CD4-positive, alpha-beta T cell treated with Interferon gamma for 1 hour (primary cell): ENCODE measurements around the gene SLC38A5.

Experiments
- DNase-seq: peaks from one replicate; pipeline ENCODE4 v3.0.0-alpha.2; 2020

Gene SLC38A5

GRCh38 chrX:48490661-48491060 is 20.6 kb upstream of the SLC38A5 start:
- no peak for DNase-seq

GRCh38 chrX:48489892-48490291 is 19.8 kb upstream of the SLC38A5 start:
- no peak for DNase-seq

GRCh38 chrX:48489296-48489695 is 19.2 kb upstream of the SLC38A5 start:
- no peak for DNase-seq

GRCh38 chrX:48488034-48488433 is 18.0 kb upstream of the SLC38A5 start:
- DNase-seq, result no peak

GRCh38 chrX:48487362-48487798 is 17.3 kb upstream of the SLC38A5 start:
- peak; percentile 37 for DNase-seq

- DNase-seq, result no peak
Measured at GRCh38 chrX:48482526-48482925, 12.5 kb upstream of the SLC38A5 start.

- no peak for DNase-seq
Measured at GRCh38 chrX:48480583-48480982, 10.5 kb upstream of the SLC38A5 start.

GRCh38 chrX:48480142-48480541 is 10.1 kb upstream of the SLC38A5 start:
- DNase-seq, result no peak

- no peak for DNase-seq
Measured at GRCh38 chrX:48478806-48479205, 8.7 kb upstream of the SLC38A5 start.

GRCh38 chrX:48477960-48478755 is 8.1 kb upstream of the SLC38A5 start:
- no peak for DNase-seq

GRCh38 chrX:48476919-48477318 is 6.9 kb upstream of the SLC38A5 start:
- no peak for DNase-seq

GRCh38 chrX:48475774-48476577 is 5.9 kb upstream of the SLC38A5 start, which contains the start of gene FTSJ1:
Gene FTSJ1 (plus strand): TSS chrX:48476199. CDS start chrX:48478048, 1,849 bp downstream.
- peak; percentile 94 for DNase-seq

- no peak for DNase-seq
Measured at GRCh38 chrX:48475296-48475695, 5.2 kb upstream of the SLC38A5 start.

- no peak for DNase-seq
Measured at GRCh38 chrX:48474581-48474980, 4.5 kb upstream of the SLC38A5 start.

- DNase-seq, result no peak
Measured at GRCh38 chrX:48474127-48474526, 4.1 kb upstream of the SLC38A5 start.

- no peak for DNase-seq
Measured at GRCh38 chrX:48473704-48473990, 3.6 kb upstream of the SLC38A5 start.

- no peak for DNase-seq
Measured at GRCh38 chrX:48472851-48473703, 3.0 kb upstream of the SLC38A5 start.

GRCh38 chrX:48472225-48472624 is 2.2 kb upstream of the SLC38A5 start:
- DNase-seq, result no peak

GRCh38 chrX:48471504-48471903 is 1.4 kb upstream of the SLC38A5 start:
- DNase-seq, result no peak

- DNase-seq, result no peak
Measured at GRCh38 chrX:48470833-48471118, 716 bp upstream of the SLC38A5 start.

GRCh38 chrX:48468693-48469691 is 1.1 kb downstream of the SLC38A5 start:
- DNase-seq, result peak; percentile 28

GRCh38 chrX:48468247-48468671 is 1.8 kb downstream of the SLC38A5 start:
- peak; percentile 11 for DNase-seq
